ENCODE data around the gene ADARB1.
A peak's percentile ranks its signal among the peaks of the same experiment; 100 is the strongest.
"Not testable (repeated sequence)": the region's sequence is repeated elsewhere in the genome, so short reads cannot be mapped to it uniquely, and the experiment has no call there.

ADARB1 gene

DNA sequence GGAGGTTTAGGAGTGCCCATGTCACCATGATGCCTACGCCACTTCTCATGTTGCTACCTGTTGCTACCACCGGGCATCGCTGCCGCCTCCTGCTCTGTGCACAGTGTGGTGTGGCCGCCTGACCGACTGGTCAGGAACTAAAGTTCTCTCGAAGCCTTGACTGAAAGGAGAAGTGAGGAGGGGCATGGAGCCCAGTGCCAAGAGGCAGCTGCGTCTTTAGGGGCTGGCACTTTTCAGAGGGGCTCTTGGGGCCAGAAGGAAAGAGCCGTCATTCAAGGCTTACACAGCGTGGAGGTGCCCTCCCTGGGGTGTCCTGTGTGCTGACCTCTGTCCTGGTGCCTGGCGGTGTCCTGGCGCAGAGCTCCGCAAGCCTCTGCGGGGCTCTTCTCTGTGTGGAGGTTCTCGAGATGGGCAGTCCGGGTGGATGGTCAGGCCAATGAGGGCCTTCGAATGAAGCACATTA, 57.2 kb downstream of the ADARB1 start:
- no peak overlapping the region for H3K4me3 ChIP-seq
- no peak for DNase-seq (ENCODE audit: low spot score)
- H3K27ac ChIP-seq = peak overlapping the region; percentile 87 to 93
- no peak for TF ChIP-seq CTCF (IDR thresholded peaks at IDR 0.05)

- Histone ChIP-seq H3K27ac (peak overlapping the region; percentile 87 to 93), H3K4me3 (no peak overlapping the region)
- DNase-seq (ENCODE audit: low spot score) = no peak
- TF ChIP-seq CTCF (IDR thresholded peaks at IDR 0.05) = no peak
These were observed 58.6 kb downstream of the ADARB1 start for GRCh38 chr21:45132841-45133573.

GRCh38 chr21:45133574-45134278, 59.3 kb downstream of the ADARB1 start:
- DNase-seq (ENCODE audit: low spot score); H3K4me3 ChIP-seq: not testable (repeated sequence)
- peak overlapping the region; percentile 87 to 93 for H3K27ac ChIP-seq

DNA sequence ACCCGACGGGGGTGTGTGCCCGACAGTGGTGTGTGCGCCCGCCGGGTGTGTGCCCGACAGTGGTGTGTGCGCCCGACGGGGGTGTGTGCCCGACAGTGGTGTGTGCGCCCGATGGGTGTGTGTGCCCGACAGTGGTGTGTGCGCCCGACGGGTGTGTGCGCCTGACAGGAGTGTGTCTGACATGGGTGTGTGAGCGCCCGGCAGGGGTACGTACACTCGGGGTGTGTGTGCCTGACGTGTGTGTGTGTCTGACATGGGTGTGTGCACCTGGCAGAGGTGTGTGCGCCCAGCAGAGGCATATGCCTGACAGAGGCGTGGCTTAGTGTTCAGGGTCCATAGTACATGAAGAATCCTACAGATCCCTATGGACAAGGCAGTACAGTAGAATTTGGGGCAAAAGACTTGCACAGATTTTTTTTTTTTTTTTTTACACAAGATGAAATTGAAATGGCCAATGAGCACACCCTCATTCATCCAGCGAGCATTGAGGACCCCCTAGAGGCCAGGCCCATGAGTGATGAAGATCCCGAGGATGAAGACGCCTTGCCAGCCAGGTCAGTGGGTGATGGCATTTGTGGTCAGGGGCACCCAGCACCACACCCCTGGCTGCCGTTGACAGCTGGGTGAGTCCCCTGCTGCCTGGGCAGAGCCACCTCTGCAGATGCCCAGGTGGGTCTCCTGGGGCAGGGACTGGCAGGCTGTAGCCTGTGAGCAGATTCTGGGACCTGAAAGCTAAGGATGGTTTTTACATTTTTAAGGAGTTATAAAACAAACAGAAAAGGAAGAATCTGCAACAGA, 60.1 kb downstream of the ADARB1 start:
- DNase-seq (ENCODE audit: low spot score) = no peak
- no peak for TF ChIP-seq CTCF (IDR thresholded peaks at IDR 0.05)
- H3K27ac ChIP-seq = peak overlapping the region; percentile 27 to 30
- no peak overlapping the region for H3K4me3 ChIP-seq

GRCh38 chr21:45135122-45135521, 60.7 kb downstream of the ADARB1 start:
- TF ChIP-seq CTCF (IDR thresholded peaks at IDR 0.05) = no peak
- Histone ChIP-seq H3K4me3 (no peak overlapping the region), H3K27ac (peak overlapping the region; percentile 27 to 30)
- no peak for DNase-seq (ENCODE audit: low spot score)

- no peak overlapping the region for H3K4me3 ChIP-seq
- no peak for DNase-seq (ENCODE audit: low spot score)
- peak overlapping the region; percentile 27 to 30 for H3K27ac ChIP-seq
These were observed 61.5 kb downstream of the ADARB1 start for GRCh38 chr21:45135868-45136267.

More at GRCh38 chr21:45135868-45136267, 61.5 kb downstream of the ADARB1 start:
- TF ChIP-seq CTCF (IDR thresholded peaks at IDR 0.05) = no peak
